ENCODE results near the gene PPT1. TPM values are rescaled to one million over a fixed set of nuclear protein-coding genes. Genes with fewer than 3 reads are reported as not detected.

Gene PPT1
- total and polyA plus RNA-seq, 2 of the 8 experiments (the other 6 are each of a cell fraction or from before 2014, with no cell fraction given), result 77.1 to 150 TPM

- no peak overlapping the region for H3K14ac ChIP-seq (ENCODE audit: insufficient read length)
- 88% methylated on average over 9 of the region's 21 CpGs; no CpG with 5 or more reads in 1 of the 2 experiments for WGBS, 2 experiments (ENCODE audit: extremely low coverage in 1 of 2, insufficient coverage in 1 of 2, insufficient read length in 1 of 2, insufficient replicate concordance in 2 of 2, low coverage in 1 of 2, low lambda C conversion rate in 2 of 2, missing lambda C conversion rate in 1 of 2)
- H3K23ac ChIP-seq (ENCODE audit: insufficient read length), result no peak overlapping the region
- no peak overlapping the region for H2BK12ac ChIP-seq (ENCODE audit: low read depth, low read length)
- H3K9ac ChIP-seq (replicated peaks in 1 of 4; ENCODE audit: extremely low read depth in 1 of 4, low read depth in 3 of 4, low read length in 3 of 4), result no peak overlapping the region
- POLR2A ChIA-PET (ENCODE audit: partially characterized antibody), result no interaction called here
- H3K79me1 ChIP-seq (ENCODE audit: low read depth, low read length), result no peaks in the 10 kb centered on the region
- FAIRE-seq, result no peak
- peaks cover 0 to 1% of the 10 kb centered on the region in 2 experiments for H4K20me1 ChIP-seq (replicated peaks in 1 of 2; ENCODE audit: control insufficient read depth in 1 of 2, insufficient read depth in 2 of 2, low read length in 2 of 2)
- no peak overlapping the region for H3K18ac ChIP-seq (ENCODE audit: extremely low read depth, low read length)
- no peak overlapping the region for H3K4me2 ChIP-seq (ENCODE audit: insufficient read depth in 1 of 2, low read depth in 2 of 2, low read length in 2 of 2)
- H3K56ac ChIP-seq (replicated peaks; ENCODE audit: insufficient read length, low read depth, low read length), result no peak overlapping the region
- no peak for DNase-seq (ENCODE audit: low read depth in 1 of 2, low spot score in 2 of 2)
- H2BK120ac ChIP-seq (replicated peaks; ENCODE audit: low read depth, low read length), result no peak overlapping the region
- H2BK20ac ChIP-seq (ENCODE audit: low read length), result no peak overlapping the region
- H2BK5ac ChIP-seq (ENCODE audit: low read depth, low read length), result no peak overlapping the region
- H2AFZ ChIP-seq (ENCODE audit: low read length), result no peak overlapping the region
- no peaks in the 10 kb centered on the region for H3K9me3 ChIP-seq (ENCODE audit: insufficient read depth in 2 of 2, low read depth in 1 of 2, low read length in 1 of 2)
- no peak overlapping the region for H2BK15ac ChIP-seq (ENCODE audit: low read length)
- no peaks in the 10 kb centered on the region for H3K36me3 ChIP-seq (ENCODE audit: control insufficient read depth in 2 of 4, insufficient read depth in 4 of 4, low read length in 3 of 4)
- H3K27ac ChIP-seq (ENCODE audit: low read depth, low read length), result no peak overlapping the region
- CTCF ChIA-PET (ENCODE audit: partially characterized antibody), result interaction anchor here (1.1 to 1.2 kb wide), 2 partner anchors 10 to 19 kb away, joined by 5 read pairs; no protein-coding TSS in a partner anchor
- H3K27me3 ChIP-seq (replicated peaks in 1 of 4; ENCODE audit: control insufficient read depth in 3 of 4, extremely low read depth in 1 of 4, insufficient read depth in 3 of 4, low read length in 3 of 4), result no peaks in the 10 kb centered on the region
- H4K91ac ChIP-seq (replicated peaks; ENCODE audit: insufficient read length, low read length), result no peak overlapping the region
- H2AK5ac ChIP-seq (ENCODE audit: low read depth, low read length), result no peak overlapping the region
- no peak overlapping the region for H4K5ac ChIP-seq (ENCODE audit: insufficient read length, low read depth, low read length)
- H4K8ac ChIP-seq (ENCODE audit: extremely low read depth, insufficient read depth, low read length), result no peak overlapping the region
- no peak overlapping the region for H3K4me3 ChIP-seq (ENCODE audit: extremely low read depth in 1 of 4, insufficient read depth in 2 of 4, low read depth in 3 of 4, low read length in 4 of 4)
- H3K4ac ChIP-seq (replicated peaks; ENCODE audit: insufficient read length, low read depth, low read length), result no peak overlapping the region
- no peaks in the 10 kb centered on the region; a peak in 1 of 7 replicates for H3K4me1 ChIP-seq (replicated peaks in 1 of 4; ENCODE audit: control insufficient read depth in 3 of 4, insufficient read depth in 4 of 4, low read length in 3 of 4)
- no peaks in the 10 kb centered on the region for H3K23me2 ChIP-seq (ENCODE audit: low read depth, low read length)
- H3K79me2 ChIP-seq (ENCODE audit: control insufficient read depth in 1 of 2, insufficient read depth in 2 of 2, low read length in 2 of 2), result no peaks in the 10 kb centered on the region
- TF ChIP-seq EP300 (IDR thresholded peaks at IDR 0.05; ENCODE audit: borderline replicate concordance in 1 of 2, low read depth in 2 of 2, low read length in 2 of 2), result no peak
- no peak for TF ChIP-seq RNF2 (IDR thresholded peaks at IDR 0.05; ENCODE audit: borderline replicate concordance, low read depth, low read length, missing control alignments, poor library complexity, severe bottlenecking)
- no peak for TF ChIP-seq ATF2 (IDR thresholded peaks at IDR 0.05; ENCODE audit: low read length)
- no peak for TF ChIP-seq KDM1A (IDR thresholded peaks at IDR 0.05; ENCODE audit: borderline replicate concordance, low read length)
- TF ChIP-seq SIN3A (conservative IDR thresholded peaks at IDR 0.05 in 1 of 2, IDR thresholded peaks at IDR 0.05 in 1 of 2; ENCODE audit: low read depth in 1 of 2, low read length in 2 of 2), result no peak
- no peak for TF ChIP-seq KDM5A (IDR thresholded peaks at IDR 0.05; ENCODE audit: low read length)
- TF ChIP-seq NANOG (IDR thresholded peaks at IDR 0.05; ENCODE audit: insufficient read depth, low read depth, low read length, poor library complexity, severe bottlenecking), result no peak
- no peak for TF ChIP-seq RXRA (IDR thresholded peaks at IDR 0.05; ENCODE audit: insufficient read depth, low read depth, low read length)
- TF ChIP-seq BRCA1 (IDR thresholded peaks at IDR 0.05; ENCODE audit: low read depth, low read length), result no peak
- no peak for TF ChIP-seq SP1 (IDR thresholded peaks at IDR 0.05; ENCODE audit: low read depth, low read length)
- TF ChIP-seq SP2 (IDR thresholded peaks at IDR 0.05; ENCODE audit: low read length), result no peak
- TF ChIP-seq EGR1 (IDR thresholded peaks at IDR 0.05; ENCODE audit: borderline replicate concordance, low read depth, low read length), result no peak
Observed at GRCh38 chr1:40133312-40133665, 36.2 kb upstream of the PPT1 start.

Data from H1 (cell line).